GM18517 (cell line): ENCODE results near the gene CENPX.

Experiments used
- ATAC-seq: cut with Tn5 transposase; IDR thresholded peaks from one replicate; pipeline ENCODE4 v1.9.1; 2021; ENCODE audit warnings: mild to moderate bottlenecking, moderate library complexity; ENCODE audit not compliant: unreplicated experiment

Gene CENPX

DNA sequence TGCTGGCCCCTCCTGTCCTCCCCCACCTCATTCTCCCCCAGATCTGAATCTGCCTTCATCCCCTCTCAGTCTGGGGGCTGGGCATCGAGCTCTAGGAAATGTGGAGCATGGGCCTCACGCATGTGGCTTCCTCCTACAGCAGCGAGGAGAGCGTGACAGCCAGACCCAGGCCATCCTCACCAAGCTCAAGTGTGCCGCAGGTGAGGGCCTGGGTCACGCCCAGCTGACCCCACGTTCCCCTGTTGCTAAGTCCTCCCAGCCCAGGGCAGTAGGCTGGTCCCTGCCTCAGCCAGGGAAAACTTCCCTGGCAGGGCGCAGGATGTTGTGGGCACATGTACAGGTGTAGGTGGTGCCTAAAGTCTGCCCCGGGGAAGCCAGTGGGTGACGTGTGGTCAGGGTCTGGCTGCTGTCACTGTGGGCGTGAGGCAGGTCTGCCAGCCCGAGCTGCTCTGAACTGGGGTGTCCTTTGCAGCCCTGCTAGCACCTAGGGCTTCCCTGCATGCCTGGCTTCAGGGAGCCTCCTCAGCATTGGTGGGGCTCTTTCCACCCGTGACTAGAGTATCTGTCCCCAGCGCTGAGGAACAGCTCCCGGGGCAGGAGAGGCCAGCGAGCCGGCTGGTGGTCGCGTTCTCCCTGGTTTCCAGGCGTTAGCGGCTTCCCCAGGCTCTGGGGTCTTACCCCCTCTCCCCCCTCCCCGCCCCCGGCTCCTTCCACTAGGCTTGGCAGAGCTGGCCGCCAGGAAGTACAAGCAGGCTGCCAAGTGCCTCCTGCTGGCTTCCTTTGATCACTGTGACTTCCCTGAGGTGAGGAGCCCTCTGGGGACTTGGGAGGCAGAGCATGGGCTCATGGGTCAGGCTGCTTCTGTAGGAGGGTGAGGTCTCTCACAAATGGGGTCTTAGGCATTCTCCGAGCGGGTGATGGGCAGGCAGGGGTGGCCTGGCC lies 32.6 kb upstream of the CENPX start:
- no peak for ATAC-seq

DNA sequence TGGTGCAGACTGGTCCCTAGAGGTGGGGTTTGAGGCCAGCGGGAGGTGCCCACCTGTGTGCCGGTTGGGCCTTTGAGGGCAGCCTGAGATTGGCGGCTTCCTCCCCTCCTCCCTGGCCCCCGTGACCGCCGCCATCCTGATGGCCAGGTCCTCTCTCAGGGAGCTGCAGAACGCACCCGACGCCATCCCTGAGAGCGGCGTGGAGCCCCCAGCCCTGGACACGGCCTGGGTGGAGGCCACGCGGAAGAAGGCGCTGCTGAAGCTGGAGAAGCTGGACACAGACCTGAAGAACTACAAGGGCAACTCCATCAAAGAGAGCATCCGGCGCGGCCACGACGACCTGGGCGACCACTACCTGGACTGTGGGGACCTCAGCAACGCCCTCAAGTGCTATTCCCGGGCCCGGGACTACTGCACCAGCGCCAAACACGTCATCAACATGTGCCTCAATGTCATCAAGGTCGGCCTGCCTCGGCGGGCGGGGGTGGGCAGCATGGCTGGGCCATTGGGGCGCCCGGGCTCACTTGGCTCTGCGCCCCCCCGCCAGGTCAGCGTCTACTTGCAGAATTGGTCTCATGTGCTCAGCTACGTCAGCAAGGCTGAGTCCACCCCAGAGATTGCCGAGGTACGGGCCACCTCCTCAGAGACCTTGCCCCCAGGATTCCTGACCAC lies 31.8 kb upstream of the CENPX start:
- no peak for ATAC-seq

DNA sequence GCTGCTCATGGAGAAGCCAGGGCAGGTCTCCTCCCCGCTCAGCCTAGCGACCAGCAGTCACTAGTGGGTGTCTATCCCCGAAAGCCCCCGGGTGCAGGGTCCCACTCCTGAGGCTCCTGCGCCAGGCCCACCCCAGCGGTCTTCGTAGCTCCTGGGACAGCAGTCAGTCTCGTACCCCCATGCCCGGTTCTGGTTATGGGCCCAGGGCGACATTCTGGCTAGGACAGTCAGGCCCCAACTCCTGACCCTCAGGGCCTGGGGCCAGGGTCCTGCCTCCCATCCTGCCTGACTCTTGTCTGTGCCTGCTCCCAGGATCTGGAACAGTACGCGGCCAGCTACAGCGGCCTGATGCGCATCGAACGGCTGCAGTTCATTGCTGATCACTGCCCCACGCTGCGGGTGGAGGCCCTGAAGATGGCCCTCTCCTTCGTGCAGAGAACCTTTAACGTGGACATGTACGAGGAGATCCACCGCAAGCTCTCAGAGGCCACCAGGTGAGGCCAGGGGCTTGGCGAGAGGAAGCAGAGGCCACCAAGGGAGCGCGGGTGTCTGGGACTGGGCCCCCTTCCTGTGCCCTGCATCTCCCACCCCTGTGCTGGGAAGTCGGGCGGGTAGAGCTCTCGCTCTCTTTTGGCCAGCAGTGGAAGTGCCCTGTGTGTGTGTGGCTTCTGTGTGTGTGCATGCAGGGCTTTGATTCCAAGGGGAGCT lies 31.0 kb upstream of the CENPX start:
- no peak for ATAC-seq

DNA sequence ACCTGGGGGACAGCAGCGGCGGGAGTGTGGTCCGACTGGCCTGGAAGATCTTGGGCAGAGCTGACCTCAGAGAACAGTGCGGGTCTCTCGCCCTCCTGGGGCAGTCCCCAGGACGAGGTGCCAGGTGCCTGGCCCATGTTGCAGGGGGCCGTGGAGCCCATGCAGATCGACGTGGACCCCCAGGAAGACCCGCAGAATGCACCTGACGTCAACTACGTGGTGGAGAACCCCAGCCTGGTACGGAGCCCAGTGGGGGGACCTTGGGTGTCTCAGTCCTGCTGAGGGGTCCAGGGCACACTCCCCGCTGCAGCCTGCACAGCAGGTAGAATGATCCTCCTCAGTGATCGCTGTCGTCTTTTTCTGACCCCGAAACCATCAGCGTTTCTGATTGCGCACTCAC lies 30.5 kb upstream of the CENPX start:
- ATAC-seq, result no peak

DNA sequence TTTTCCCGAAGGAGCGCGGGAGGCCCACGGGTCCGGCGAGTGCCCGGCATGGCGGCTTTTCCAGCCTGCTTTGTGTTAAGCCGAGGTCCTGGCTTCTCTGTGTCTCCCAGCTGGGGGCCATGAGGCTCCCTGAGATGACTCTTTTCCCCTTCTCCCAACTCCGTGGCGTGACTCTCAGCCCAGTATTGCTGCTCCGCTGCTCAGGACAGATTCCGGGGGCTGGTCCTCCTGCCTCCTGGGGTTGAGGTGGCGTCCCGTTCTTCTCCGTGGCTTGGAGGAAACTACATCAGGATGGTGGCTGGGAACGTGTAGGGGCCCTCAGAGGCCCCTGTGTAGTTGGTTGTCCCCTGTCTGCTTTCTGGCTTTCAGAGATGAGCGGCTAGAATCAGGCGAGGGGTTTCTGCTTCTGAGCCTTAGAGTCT lies 30.0 kb upstream of the CENPX start:
- no peak for ATAC-seq

DNA sequence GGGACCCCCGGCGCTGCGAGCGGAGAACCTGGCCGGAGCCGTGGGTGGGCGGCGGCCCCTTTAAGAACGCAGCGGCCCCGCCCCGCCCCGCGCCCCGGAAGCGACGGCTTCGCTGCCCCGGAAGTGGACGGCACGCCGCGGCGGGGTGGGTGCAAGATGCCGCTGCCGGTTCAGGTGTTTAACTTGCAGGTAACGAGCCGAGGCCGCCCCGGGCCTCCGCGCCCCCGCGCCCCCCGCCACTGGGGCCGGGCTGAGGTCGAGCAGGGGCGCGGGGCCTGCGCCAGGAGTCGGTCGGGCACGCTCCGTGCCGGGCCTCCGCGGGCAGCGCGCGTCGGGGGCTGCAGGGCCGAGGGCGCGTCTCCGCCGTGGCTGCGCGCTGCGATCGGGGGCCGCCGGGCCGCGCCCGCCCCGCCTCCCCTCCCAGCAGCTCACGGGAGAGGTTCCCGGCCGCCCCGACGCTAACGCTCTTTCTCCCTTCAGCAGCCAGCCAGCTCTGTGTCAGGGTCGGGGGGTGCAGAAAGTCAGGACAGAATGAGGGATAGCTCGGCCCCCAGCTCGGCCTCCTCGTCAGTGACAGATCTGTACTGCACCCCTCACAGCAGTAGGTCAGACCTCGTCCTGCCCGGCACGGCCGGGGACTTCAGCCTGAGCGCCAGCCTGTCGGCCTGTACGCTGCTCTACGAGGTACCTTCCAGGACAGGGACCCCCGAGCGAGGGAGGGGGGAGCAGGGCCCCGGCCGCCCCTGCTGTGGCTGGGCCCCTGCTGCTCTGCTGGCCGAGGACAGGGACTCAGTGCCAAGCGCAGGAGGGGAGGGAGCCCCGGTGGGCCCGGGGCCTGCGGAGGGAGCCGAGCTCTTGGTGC lies 29.3 kb upstream of the CENPX start, which contains the start of the genes GPS1 and RFNG:
TSS of gene GPS1 (plus strand) at position 123 of the 862 bp plus-strand sequence. CDS start at position 157, 34 bp downstream.
TSS of gene RFNG (minus strand) at position 36 of the 862 bp plus-strand sequence. CDS start 45 bp downstream, outside the sequence.
- no peak for ATAC-seq

DNA sequence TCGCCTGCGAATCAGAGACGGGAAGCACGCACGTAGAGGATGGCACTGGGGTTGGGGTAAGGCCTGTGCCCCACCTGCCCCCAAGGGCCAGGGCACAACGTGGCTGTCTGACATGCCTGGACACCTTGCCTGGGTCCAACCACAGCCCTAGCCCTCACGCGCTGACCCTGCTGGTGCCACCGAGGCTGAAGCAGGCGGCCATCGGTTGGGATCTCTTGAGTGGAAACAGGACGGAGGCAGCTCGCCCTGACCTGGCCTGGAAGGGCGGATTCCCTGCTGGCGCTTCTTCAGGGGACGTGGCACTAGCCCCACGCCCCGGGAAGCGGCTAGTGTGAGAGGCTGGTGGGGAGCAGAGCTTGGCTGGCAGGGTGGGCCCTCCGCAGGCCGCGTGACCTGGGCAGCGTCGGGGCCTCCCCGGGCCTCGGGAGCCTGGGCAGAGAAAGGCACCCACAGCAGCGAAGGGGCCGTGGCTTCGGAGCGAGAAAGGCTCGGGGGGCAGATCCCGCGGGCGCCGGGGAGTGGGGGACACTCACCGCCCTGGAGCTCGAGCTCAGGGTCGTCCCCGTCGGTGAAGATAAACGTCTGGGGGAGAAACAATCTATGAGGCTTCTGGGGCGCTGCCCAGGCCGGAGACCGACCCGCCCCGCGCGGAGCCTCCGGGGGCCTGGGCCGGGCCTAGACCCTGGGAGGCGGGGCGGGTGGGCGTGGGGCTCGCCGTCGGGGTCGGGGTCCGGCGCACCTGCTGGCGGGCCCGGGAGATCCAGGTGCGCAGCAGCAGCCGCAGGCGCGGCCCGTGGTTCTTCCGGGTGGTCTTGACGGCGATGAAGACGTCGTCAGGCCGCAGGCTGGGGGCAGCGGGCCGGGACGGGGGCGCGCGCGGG lies 28.3 kb upstream of the CENPX start:
- no peak for ATAC-seq

DNA sequence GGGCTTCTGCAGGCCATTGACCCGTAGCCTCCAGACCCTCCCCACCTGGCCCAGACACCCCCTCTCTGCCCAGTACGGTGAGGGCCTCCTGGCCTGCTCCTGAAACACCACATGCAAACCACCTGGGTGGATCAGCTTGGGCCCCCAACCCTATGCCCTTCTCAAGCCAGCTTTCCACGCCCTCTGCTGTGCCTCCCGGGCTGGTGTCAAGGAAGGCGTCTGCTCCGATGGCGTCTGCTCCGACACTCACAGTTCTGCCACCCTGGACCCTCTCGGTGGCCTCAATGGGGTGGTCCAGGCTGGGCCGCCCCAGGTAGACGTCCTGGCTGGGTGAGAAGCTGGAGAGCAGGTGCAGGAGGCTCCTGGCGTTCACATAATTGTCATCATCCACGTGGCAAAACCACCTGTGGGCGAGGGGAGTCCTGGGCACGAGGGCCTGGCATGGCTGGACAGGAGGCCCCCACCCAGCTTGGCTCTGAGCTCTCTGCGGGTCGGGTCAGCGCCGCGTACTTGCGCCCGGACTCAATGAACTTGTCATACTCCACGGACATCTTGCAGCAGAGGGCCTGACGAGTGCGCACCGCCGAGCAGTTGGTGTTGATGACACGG lies 27.6 kb upstream of the CENPX start:
- no peak for ATAC-seq

DNA sequence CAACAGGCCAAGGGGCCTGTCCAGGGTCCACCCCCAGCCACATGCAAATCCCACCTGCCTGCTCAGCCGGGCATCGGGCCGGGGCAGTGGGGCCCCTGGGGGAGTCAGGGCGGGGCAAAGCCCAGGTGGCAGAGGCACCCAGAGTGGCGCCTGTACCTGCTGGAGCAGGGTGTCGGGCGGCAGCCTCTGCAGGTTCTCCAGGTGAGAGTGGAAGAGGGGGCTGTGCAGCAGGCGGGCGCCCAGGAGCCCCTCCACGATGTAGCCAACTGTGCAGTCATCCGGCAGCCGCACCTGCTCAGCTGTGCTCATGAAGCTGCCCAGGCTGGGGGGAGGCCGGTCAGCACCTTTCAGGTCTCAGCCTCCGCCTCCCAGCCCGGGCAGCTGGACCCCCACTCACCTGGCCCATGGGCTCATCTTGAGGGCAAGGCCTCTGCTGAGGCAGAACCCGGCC lies 26.9 kb upstream of the CENPX start:
- ATAC-seq, result no peak

DNA sequence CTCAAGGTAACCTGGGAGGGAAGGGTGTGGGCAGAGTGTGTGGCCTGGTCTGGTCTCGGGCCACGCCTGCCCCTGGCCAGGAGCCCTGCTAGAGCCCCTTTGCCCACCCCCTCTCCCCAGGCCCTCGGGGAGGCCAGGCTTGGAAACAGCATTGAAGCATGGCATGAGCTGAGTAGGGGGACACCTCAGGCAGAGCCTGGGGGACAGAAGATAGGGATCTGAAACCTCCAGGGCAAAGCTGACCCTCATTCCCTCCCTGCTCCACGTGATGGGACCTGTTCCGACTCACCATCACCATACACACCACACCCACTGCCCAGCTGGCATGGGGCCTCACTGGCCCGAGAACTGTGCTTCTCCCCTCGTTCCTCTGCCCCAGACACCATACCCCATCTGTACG lies 26.4 kb upstream of the CENPX start:
- ATAC-seq, result no peak

DNA sequence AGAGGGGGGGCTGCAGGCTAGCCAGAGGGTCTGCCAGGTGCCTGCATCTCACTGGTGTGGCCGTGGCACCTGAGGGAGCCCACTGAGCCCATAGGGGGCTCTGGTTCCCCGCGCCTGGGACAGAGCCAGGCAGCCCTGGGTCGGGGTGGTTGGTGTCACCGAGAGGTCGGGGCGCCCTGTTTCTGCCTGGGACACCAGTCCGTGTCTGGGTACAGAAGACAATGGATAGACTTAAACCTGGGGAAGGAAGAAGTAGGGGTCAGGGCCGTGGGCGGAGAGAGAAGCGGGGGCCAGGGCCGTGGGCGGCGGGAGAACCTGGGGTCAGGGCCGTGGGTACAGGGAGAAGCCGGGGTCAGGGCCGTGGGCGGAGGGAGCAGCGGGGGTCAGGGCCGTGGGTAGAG lies 25.9 kb upstream of the CENPX start:
- ATAC-seq, result no peak

DNA sequence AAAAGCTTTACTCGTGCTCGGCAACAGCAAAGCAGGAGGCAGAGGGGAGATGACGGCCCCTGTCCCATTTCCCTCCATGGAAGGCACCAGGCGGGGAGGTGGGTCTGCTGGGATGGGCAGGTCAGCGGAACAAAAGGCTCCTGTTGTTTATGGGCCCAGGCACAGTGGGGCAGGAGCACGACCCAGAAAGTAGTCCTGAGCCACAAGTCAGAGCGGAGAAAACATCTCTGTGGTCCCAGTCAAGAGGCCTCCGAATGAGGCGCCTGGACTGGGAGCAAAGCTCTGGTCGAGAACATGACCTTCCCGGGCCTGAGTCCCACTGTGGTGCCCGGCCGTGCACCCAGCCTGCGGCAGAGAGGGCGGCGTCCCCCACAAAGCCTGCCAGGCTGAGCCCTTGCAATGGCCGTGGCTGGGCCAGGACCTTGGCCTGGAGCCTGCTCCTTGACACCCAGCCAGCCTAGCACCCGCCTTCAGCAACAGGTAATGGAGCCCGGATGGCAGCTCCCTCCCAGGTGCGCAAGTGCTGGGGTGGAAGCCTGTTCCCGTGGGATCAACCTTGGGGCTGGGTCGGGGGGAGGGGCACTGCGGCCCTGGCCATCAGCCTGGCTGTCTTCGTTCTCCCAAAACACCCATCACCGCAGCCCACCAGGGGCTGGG lies 25.4 kb upstream of the CENPX start:
- ATAC-seq, result no peak

DNA sequence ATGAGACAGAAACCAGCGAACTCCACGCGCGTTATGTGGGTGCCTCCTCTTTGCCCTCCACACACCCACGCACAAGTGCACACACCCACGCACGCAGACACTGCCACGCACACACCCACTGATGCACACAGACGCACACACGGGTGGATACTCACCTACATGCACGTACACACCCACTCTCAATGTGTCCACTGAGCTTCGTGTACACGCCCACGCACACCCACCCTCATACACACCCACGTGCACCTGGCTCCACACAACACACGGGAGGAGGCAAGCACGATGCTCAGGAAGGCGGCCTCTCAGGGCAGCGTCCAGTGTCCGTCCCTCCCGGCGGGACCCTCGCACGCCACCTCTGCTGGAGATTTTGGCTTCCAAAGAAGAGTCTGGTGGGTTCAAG lies 24.7 kb upstream of the CENPX start:
- no peak for ATAC-seq

DNA sequence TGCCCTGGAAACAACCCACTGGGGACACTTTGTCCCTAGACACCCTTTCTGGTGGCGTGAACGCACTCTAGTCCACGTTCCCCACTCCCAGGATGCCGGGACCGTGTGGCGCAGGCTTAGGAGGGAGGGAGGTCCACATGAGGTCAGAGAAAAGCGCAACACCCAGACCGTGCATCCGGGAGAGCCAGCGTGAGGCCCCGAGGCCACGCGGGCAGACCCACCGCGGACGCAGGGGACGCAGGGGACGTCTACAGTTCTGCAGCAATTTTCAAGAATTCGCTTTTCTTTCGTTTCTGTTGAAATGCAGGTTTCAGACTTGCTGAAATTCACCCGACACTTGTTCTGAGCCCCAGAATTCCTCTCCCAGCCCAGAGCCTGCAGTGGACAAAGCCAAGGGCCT lies 24.2 kb upstream of the CENPX start:
- no peak for ATAC-seq

DNA sequence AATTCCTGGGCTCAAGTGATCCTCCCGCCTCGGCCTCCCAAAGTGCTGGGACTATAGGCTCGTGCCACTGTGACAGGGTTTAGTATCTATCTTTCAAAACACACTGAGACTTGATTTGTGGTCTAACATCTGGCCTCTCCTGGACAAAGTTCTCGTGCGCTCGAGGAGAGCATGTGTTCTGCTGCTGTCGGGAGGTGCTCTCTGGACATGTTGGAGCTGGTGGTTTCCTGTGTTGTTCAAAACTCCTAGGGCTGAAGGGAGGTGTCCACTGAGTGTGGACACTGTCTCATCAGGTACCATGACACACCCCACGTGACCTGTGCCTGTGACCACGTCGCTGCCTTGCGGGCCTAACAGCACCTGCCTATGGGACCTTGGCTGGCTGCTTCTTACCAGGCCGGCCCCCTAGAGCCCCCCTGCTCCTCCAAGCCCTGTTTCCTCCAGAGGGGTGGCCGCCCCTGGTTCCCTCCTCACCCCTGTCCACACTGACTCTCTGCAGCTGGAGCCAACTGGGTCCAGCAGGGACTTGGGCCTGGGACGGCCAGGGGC lies 23.3 kb upstream of the CENPX start:
- ATAC-seq, result no peak

DNA sequence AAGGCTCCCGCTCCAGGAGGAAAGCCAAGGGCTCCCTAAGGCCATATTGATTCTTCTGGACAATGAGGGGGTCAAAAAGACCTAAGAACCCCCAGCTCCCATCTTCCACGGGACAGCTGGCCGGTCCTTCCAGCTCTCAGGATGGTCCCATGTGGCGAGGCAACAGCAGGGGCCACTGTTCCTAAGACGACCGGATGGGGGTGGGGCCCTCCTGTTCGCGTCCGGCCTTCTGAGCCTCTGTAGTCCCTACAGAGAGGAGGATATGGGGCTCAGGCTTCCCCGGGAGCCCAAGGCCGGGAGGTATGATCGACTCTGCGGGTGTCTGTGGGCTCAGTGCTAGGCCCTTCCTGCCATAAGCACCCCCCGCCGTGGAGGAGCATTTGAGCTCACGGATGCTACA lies 20.8 kb upstream of the CENPX start:
- no peak for ATAC-seq

DNA sequence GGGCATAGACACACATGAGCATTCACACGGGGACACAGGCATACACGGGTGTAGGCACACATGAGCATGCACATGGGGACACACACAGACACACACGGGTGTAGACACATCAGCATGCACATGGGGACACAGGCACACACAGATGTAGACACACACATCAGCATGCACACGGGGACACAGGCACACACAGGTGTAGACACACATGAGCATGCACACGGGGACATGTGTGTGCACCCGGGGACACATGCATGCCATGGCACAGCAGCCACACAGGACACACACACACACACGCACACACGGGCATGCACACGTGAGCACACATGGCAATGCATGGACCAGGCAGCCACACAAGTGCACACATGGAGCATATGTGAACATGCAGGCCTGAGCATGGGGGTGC lies 20.0 kb upstream of the CENPX start:
- no peak for ATAC-seq

DNA sequence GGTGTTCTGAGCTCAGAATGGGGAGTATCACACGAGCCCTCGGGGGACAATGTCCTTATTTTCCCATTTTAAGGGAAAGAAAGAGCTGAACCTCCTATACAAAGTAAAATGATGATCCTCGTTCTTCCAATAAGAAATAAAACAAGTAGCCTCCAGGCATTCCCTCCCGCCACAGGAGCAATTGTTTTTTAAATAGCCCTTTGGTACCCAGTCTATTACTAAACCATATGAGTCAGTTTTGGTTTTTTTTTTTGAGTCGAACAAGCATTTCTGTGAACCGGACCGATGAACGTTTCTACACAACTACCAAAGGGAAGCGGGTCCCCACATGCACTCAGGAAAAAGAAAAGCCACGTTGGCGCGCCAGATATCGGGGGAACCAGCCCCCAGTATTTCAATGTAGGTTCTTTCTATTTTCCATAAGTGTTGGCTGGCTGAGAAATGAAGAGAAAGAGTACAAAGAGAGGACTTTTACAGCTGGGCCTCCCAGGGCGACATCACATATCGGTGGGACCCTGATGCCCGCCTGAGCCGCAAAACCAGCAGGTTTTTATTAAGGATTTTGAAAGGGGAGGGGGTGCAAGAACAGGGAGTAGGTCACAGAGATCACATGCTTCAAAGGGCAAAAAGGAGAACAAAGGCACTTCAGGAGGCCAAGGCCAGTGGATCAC lies 18.6 kb upstream of the CENPX start:
- ATAC-seq, result no peak
